Tibial nerve (tissue), 4 donors: ENCODE measurements around the gene SLC17A9.

Experiments
- EP300 ChIP-seq, 2 donors: sonication (generic); formaldehyde crosslinking; IDR thresholded peaks; one replicate each; pipeline ENCODE4 v1.6.1; 2017; ENCODE audit warnings: antibody characterized with exemption in 2 of 2, mild to moderate bottlenecking in 1 of 2
- TF ChIP-seq, protein P1 (sequence below), 5 experiments: fragments of 200-600 bp in 3 of 5; fragments of 450-650 bp in 2 of 5; sonication (generic) in 3 of 5; IDR thresholded peaks; one replicate each; pipeline ENCODE4 v1.5.1; 2016 to 2019; ENCODE audit warnings: antibody characterized with exemption in 5 of 5, mild to moderate bottlenecking in 3 of 5, moderate library complexity in 2 of 5

DNA sequence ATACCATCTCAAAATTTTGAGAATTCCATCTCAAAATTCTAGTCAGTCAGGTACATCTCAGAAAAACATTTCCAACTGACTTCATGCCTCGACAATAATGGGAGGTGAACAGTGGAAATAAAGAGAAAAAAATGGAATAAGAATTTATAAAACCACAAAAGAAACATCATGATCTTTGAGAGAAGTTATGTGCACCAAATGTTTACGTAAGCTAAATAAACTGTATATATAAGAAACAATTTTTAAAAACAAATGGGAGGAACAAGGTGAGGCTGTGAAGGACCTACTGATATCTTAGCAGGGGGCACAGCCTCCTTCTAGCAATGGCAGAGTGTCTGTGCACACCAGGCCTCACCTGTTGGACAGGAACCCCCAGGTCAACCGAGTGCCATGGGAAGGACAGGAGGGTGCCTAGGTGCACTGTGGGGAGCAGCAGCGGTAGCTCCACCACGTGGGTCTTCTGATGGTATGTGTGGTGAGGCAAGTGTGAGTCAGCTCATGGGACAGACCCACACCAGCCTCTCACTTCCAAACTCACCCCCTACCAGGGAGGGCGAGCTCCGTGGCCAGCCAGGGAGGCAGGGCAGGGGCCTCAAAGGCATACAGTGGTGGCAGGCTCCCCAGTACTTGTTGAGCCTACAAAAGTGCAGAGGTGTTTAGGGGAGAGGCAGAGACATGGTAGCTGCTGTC is 49.4 kb upstream of the SLC17A9 start:
- TF ChIP-seq, protein P1, sequence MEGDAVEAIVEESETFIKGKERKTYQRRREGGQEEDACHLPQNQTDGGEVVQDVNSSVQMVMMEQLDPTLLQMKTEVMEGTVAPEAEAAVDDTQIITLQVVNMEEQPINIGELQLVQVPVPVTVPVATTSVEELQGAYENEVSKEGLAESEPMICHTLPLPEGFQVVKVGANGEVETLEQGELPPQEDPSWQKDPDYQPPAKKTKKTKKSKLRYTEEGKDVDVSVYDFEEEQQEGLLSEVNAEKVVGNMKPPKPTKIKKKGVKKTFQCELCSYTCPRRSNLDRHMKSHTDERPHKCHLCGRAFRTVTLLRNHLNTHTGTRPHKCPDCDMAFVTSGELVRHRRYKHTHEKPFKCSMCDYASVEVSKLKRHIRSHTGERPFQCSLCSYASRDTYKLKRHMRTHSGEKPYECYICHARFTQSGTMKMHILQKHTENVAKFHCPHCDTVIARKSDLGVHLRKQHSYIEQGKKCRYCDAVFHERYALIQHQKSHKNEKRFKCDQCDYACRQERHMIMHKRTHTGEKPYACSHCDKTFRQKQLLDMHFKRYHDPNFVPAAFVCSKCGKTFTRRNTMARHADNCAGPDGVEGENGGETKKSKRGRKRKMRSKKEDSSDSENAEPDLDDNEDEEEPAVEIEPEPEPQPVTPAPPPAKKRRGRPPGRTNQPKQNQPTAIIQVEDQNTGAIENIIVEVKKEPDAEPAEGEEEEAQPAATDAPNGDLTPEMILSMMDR (IDR thresholded peaks at IDR 0.05): no peak
- TF ChIP-seq EP300 (IDR thresholded peaks at IDR 0.05): no peak
